Endodermal cell (in vitro differentiated cells): ENCODE results near the gene MMP21. TPM values are rescaled to one million over a fixed set of nuclear protein-coding genes. Genes with fewer than 3 reads are reported as not detected.

Experiments
- DNase-seq: peaks from one replicate; pipeline ENCODE4 v3.0.0-alpha.2; 2017
- H3K27ac ChIP-seq: 2 replicates; pipeline ENCODE4 v1.5.1; 2013; ENCODE audit warnings: mild to moderate bottlenecking, low read depth, low read length, moderate library complexity
- H3K27me3 ChIP-seq: 2 replicates; pipeline ENCODE4 v1.6.1; 2013; ENCODE audit warnings: mild to moderate bottlenecking, low read length, moderate library complexity; ENCODE audit not compliant: insufficient read depth, control insufficient read depth, poor library complexity, severe bottlenecking
- H3K36me3 ChIP-seq: 2 replicates; pipeline ENCODE4 v1.7.0; 2013; ENCODE audit warnings: mild to moderate bottlenecking, low read length, moderate library complexity; ENCODE audit not compliant: control insufficient read depth, insufficient read depth
- H3K4me1 ChIP-seq: one replicate; pipeline ENCODE4 v1.7.0; 2013; ENCODE audit warnings: low read length; ENCODE audit not compliant: control insufficient read depth, insufficient read depth
- H3K4me3 ChIP-seq: 2 replicates; pipeline ENCODE4 v1.5.1; 2013; ENCODE audit warnings: mild to moderate bottlenecking, low read length, moderate library complexity
- H3K9ac ChIP-seq: 2 replicates; pipeline ENCODE4 v1.6.1; 2013; ENCODE audit warnings: mild to moderate bottlenecking, low read length, moderate library complexity; ENCODE audit not compliant: poor library complexity, severe bottlenecking; ENCODE audit errors: extremely low read depth
- H3K9me3 ChIP-seq: 2 replicates; pipeline ENCODE4 v1.6.1; 2013; ENCODE audit warnings: mild to moderate bottlenecking, low read length, moderate library complexity; ENCODE audit not compliant: control insufficient read depth
- H3K27ac Mint-ChIP-seq: 2 replicates; pipeline ENCODE4 v1.8.0; 2020; ENCODE audit warnings: mixed read lengths
- H3K27me3 Mint-ChIP-seq: 2 replicates; pipeline ENCODE4 v1.8.0; 2021; ENCODE audit warnings: mild to moderate bottlenecking, mixed read lengths; ENCODE audit not compliant: insufficient read depth
- H3K36me3 Mint-ChIP-seq: 2 replicates; pipeline ENCODE4 v1.8.0; 2020; ENCODE audit warnings: low read depth, mixed read lengths
- H3K4me1 Mint-ChIP-seq: 2 replicates; pipeline ENCODE4 v1.8.0; 2020; ENCODE audit warnings: mixed read lengths
- H3K4me3 Mint-ChIP-seq: 2 replicates; pipeline ENCODE4 v1.8.0; 2020; ENCODE audit warnings: mild to moderate bottlenecking, moderate library complexity, mixed read lengths
- H3K9me3 Mint-ChIP-seq: 2 replicates; pipeline ENCODE4 v1.8.0; 2020; ENCODE audit warnings: mild to moderate bottlenecking, mixed read lengths
- CTCF ChIP-seq: fragments of 200-600 bp; sonication (generic); conservative IDR thresholded peaks from 2 replicates; pipeline ENCODE4 v1.5.0; 2021; ENCODE audit warnings: antibody characterized with exemption, mild to moderate bottlenecking
- WGBS, 2 experiments: methylation state at CpG; one replicate each; pipeline versions ENCODE4 v1.1.5 to v1.1.7; 2013; ENCODE audit warnings: missing lambda C conversion rate in 2 of 2, mixed read lengths in 1 of 2; ENCODE audit not compliant: insufficient coverage in 1 of 2, insufficient read length in 1 of 2; 5-methylcytosine and 5-hydroxymethylcytosine counted together
- total RNA-seq, 2 donors: library from RNA; stranded (reverse); fragmentation: NEBNext Ultra II Directional in 1 of 2; extraction: Animal tissue kit (Norgen Biotek cat#: 25700) in 1 of 2; gene quantifications; 2 replicates in 1 of 2; 3 replicates in 1 of 2; pipeline ENCODE4 v1.2.1, GENCODE V29; 2021

The MMP21 gene
- total RNA-seq, 2 donors from 2014 or later: not detected

DNA sequence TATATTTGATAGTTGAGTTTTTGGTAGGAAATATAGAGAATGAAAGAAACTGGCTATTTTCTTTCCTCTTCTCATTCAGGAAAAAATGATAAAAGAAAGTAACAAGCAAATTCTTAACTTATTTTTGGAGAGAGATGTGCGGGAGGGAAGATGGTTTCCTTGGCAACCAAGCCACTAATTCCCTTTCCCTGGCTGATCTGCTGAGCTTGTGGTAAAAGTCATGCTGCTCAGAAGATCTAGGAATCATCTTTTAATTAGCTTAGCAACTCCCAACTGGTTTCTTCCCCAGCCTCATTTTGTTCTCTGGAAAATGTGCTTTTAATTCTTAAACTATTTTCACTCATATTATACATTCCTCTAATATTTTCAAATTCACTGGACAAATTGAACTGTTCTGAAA, 35.6 kb upstream of the MMP21 start:
- WGBS, 2 experiments: 80 to 95% methylated on average over 1 of the region's 1 CpG
- no peaks in the 10 kb centered on the region for H3K27me3 ChIP-seq
- no peak for TF ChIP-seq CTCF

DNA sequence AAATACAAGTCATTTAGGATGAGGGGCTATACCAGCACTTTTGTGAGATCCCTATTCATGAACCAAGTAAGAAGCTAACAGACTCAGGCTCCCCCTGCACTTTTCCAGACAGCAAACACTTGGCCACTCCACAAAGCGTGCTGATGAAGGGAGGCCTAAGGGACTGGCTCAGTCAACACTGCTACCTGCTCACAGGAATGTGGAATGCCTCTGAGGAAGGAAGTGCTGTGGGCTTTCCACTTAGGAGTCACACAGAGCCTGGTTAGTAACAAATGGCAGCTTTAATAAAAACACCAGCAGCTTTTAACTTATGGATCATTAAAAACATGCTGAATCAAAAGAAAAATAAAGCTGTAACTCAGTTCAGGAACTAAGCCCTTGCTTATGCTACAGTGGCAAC, 32.4 kb upstream of the MMP21 start:
- H3K36me3 ChIP-seq: peaks cover 61% of the 10 kb centered on the region
- H3K9ac ChIP-seq: no peak overlapping the region
- H3K4me1 Mint-ChIP-seq: peaks cover 5% of the 10 kb centered on the region
- no peaks in the 10 kb centered on the region for H3K27me3 ChIP-seq
- H3K27ac Mint-ChIP-seq: no peak overlapping the region
- no peaks in the 10 kb centered on the region for H3K9me3 ChIP-seq
- H3K27me3 Mint-ChIP-seq: no peaks in the 10 kb centered on the region
- peaks cover 5% of the 10 kb centered on the region for H3K4me1 ChIP-seq
- H3K9me3 Mint-ChIP-seq: no peaks in the 10 kb centered on the region
- no peak overlapping the region for H3K27ac ChIP-seq
- DNase-seq: no peak
- WGBS, 2 experiments: 89 to 100% methylated on average over 1 of the region's 1 CpG
- H3K4me3 Mint-ChIP-seq: no peak overlapping the region
- H3K36me3 Mint-ChIP-seq: peaks cover 44% of the 10 kb centered on the region
- H3K4me3 ChIP-seq: no peak overlapping the region
- no peak for TF ChIP-seq CTCF

More for the DNA sequence above, 35.6 kb upstream of the MMP21 start:
- Histone ChIP-seq H3K9me3 (no peaks in the 10 kb centered on the region), H3K4me3 (no peak overlapping the region), H3K9ac (no peak overlapping the region), H3K36me3 (peaks cover 54% of the 10 kb centered on the region), H3K27ac (no peak overlapping the region), H3K4me1 (peaks cover 4% of the 10 kb centered on the region)
- peaks cover 3% of the 10 kb centered on the region for H3K4me1 Mint-ChIP-seq
- H3K27ac Mint-ChIP-seq: no peak overlapping the region
- DNase-seq: no peak
- no peaks in the 10 kb centered on the region for H3K9me3 Mint-ChIP-seq
- no peak overlapping the region for H3K4me3 Mint-ChIP-seq
- no peaks in the 10 kb centered on the region for H3K27me3 Mint-ChIP-seq
- peaks cover 55% of the 10 kb centered on the region for H3K36me3 Mint-ChIP-seq

GRCh38 chr10:125802739-125803138, 27.1 kb upstream of the MMP21 start:
- Histone ChIP-seq H3K27me3 (no peaks in the 10 kb centered on the region), H3K9me3 (no peaks in the 10 kb centered on the region), H3K4me3 (no peak overlapping the region), H3K36me3 (peaks cover 30% of the 10 kb centered on the region), H3K27ac (no peak overlapping the region), H3K9ac (no peak overlapping the region), H3K4me1 (peaks cover 14% of the 10 kb centered on the region)
- WGBS, 2 experiments: 88 to 97% methylated on average over 3 to 7 of the region's 7 CpGs
- TF ChIP-seq CTCF: no peak
- DNase-seq: no peak
- peaks cover 25% of the 10 kb centered on the region for H3K36me3 Mint-ChIP-seq
- no peaks in the 10 kb centered on the region for H3K9me3 Mint-ChIP-seq
- no peaks in the 10 kb centered on the region for H3K27me3 Mint-ChIP-seq
- no peak overlapping the region for H3K27ac Mint-ChIP-seq
- H3K4me1 Mint-ChIP-seq: peaks cover 32% of the 10 kb centered on the region
- H3K4me3 Mint-ChIP-seq: no peak overlapping the region
